Neuronal stem cell (in vitro differentiated cells): ENCODE results near the gene CD274.

ENCODE experiments used
- DNase-seq: peaks from one replicate; pipeline ENCODE4 v3.0.0-alpha.2; 2013; ENCODE audit warnings: low spot score
- H2AFZ ChIP-seq: one replicate; pipeline ENCODE4 v1.6.1; 2013; ENCODE audit warnings: mild to moderate bottlenecking, low read length, inconsistent platforms
- H2AK5ac ChIP-seq: 2 replicates; pipeline ENCODE4 v1.6.1; 2013; ENCODE audit warnings: low read depth, mild to moderate bottlenecking, inconsistent platforms, low read length, moderate library complexity, mixed read lengths
- H2BK120ac ChIP-seq: 2 replicates; pipeline ENCODE4 v1.6.1; 2013; ENCODE audit warnings: low read depth, mild to moderate bottlenecking, inconsistent platforms, low read length, moderate library complexity, mixed read lengths
- H2BK12ac ChIP-seq: one replicate; pipeline ENCODE4 v1.6.1; 2013; ENCODE audit warnings: low read length, inconsistent platforms
- H2BK15ac ChIP-seq: 2 replicates; pipeline ENCODE4 v1.6.1; 2013; ENCODE audit warnings: mild to moderate bottlenecking, low read length, inconsistent platforms, mixed read lengths
- H2BK5ac ChIP-seq: one replicate; pipeline ENCODE4 v1.6.1; 2013; ENCODE audit warnings: inconsistent platforms, mild to moderate bottlenecking, low read length, moderate library complexity
- H3K14ac ChIP-seq: one replicate; pipeline ENCODE4 v1.6.1; 2013; ENCODE audit warnings: low read length, inconsistent platforms
- H3K18ac ChIP-seq: 2 replicates; pipeline ENCODE4 v1.6.1; 2013; ENCODE audit warnings: low read length, inconsistent platforms
- H3K23ac ChIP-seq: 2 replicates; pipeline ENCODE4 v1.6.1; 2013; ENCODE audit warnings: low read depth, mild to moderate bottlenecking, mixed read lengths, low read length, inconsistent platforms; ENCODE audit not compliant: poor library complexity
- H3K27ac ChIP-seq: replicated peaks from 3 replicates; pipeline ENCODE4 v1.5.1; 2013; ENCODE audit warnings: low read length, inconsistent platforms
- H3K27me3 ChIP-seq, 3 experiments: 2 replicates each; pipeline ENCODE4 v1.6.1; 2013; ENCODE audit warnings: low read length in 3 of 3, mild to moderate bottlenecking in 2 of 3, inconsistent platforms in 1 of 3, low read depth in 1 of 3, mixed read lengths in 1 of 3, moderate library complexity in 1 of 3; ENCODE audit not compliant: control insufficient read depth in 3 of 3, insufficient read depth in 3 of 3
- H3K36me3 ChIP-seq, 2 donors: replicated peaks in 1 of 2; 2 replicates each; pipeline ENCODE4 v1.6.1; 2013; ENCODE audit warnings: low read length in 2 of 2; ENCODE audit not compliant: control insufficient read depth in 2 of 2, insufficient read depth in 2 of 2
- H3K4ac ChIP-seq: 2 replicates; pipeline ENCODE4 v1.6.1; 2013; ENCODE audit warnings: inconsistent platforms, mild to moderate bottlenecking, low read length, moderate library complexity
- H3K4me1 ChIP-seq, 2 donors: 1 replicate in 1 of 2; 2 replicates in 1 of 2; pipeline ENCODE4 v1.6.1; 2013; ENCODE audit warnings: low read length in 2 of 2, low read depth in 1 of 2; ENCODE audit not compliant: control insufficient read depth in 2 of 2, insufficient read depth in 1 of 2
- H3K4me2 ChIP-seq: one replicate; pipeline ENCODE4 v1.6.1; 2013; ENCODE audit warnings: mild to moderate bottlenecking, low read length, inconsistent platforms; ENCODE audit not compliant: insufficient read depth, poor library complexity, severe bottlenecking
- H3K4me3 ChIP-seq, 2 donors: 2 replicates each; pipeline ENCODE4 v1.5.1; 2013; ENCODE audit warnings: low read length in 2 of 2, mild to moderate bottlenecking in 2 of 2, inconsistent platforms in 1 of 2, moderate library complexity in 1 of 2
- H3K79me1 ChIP-seq: one replicate; pipeline ENCODE4 v1.6.1; 2013; ENCODE audit warnings: low read depth, mild to moderate bottlenecking, inconsistent platforms, low read length, moderate library complexity
- H3K9ac ChIP-seq: one replicate; pipeline ENCODE4 v1.6.1; 2013; ENCODE audit warnings: mild to moderate bottlenecking, low read depth, low read length, inconsistent platforms; ENCODE audit not compliant: poor library complexity
- H3K9me3 ChIP-seq, 2 donors: replicated peaks in 1 of 2; 2 replicates each; pipeline versions ENCODE3 to v1.6.1; 2013; ENCODE audit warnings: low read length in 2 of 2, mild to moderate bottlenecking in 2 of 2, inconsistent platforms in 1 of 2, low read depth in 1 of 2, mixed read lengths in 1 of 2, moderate library complexity in 1 of 2; ENCODE audit not compliant: control insufficient read depth in 2 of 2, insufficient read depth in 1 of 2
- H4K8ac ChIP-seq: one replicate; pipeline ENCODE4 v1.6.1; 2013; ENCODE audit warnings: low read depth, mild to moderate bottlenecking, inconsistent platforms, low read length, moderate library complexity
- H4K91ac ChIP-seq: one replicate; pipeline ENCODE4 v1.6.1; 2013; ENCODE audit warnings: low read length, low read depth, mild to moderate bottlenecking, inconsistent platforms; ENCODE audit not compliant: poor library complexity
- WGBS, 2 donors: extraction: QIAGEN DNeasy Blood & Tissue Kit; methylation state at CpG; one replicate each; pipeline ENCODE4 v1.1.7; 2013; ENCODE audit warnings: missing lambda C conversion rate in 2 of 2, mixed read lengths in 1 of 2; ENCODE audit not compliant: insufficient read length in 2 of 2, insufficient replicate concordance in 1 of 2; ENCODE audit errors: extremely low coverage in 2 of 2; 5-methylcytosine and 5-hydroxymethylcytosine counted together

CD274 gene

DNA sequence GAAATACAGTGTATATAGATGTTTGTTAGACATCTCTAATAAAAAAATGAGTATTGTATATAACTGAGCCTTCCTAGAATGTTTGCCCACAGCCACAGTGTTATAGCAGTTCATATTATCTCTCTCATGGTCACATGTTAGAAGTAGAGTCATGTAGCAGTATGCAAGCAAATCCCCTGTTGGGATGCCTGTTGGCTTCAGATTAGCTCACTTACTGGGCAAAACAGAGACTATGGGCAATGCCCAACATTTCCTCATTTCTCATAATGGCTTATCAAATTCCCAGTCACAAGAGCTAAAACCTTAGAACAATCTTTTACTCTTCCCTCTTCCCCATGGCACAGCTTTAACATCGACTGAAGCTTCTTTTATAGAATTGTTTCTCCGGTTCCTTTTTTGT is 33.0 kb downstream of the CD274 start:
- Histone ChIP-seq H4K8ac (no peak overlapping the region), H2BK12ac (no peak overlapping the region), H3K79me1 (no peaks in the 10 kb centered on the region), H3K36me3 (no peaks in the 10 kb centered on the region), H2BK15ac (no peak overlapping the region), H2BK120ac (no peak overlapping the region), H3K4me2 (no peak overlapping the region), H4K91ac (no peak overlapping the region), H3K4me3 (no peak overlapping the region), H3K23ac (no peak overlapping the region), H2AFZ (no peak overlapping the region), H3K18ac (no peak overlapping the region), H3K27ac (no peak overlapping the region), H2AK5ac (no peak overlapping the region), H3K9me3 (no peaks in the 10 kb centered on the region), H2BK5ac (no peak overlapping the region), H3K4me1 (no peaks in the 10 kb centered on the region), H3K4ac (no peak overlapping the region), H3K9ac (no peak overlapping the region), H3K27me3 (no peaks in the 10 kb centered on the region), H3K14ac (no peak overlapping the region)
- no CpG with 5 or more reads among the region's 2 CpGs for WGBS, 2 donors
- no peak for DNase-seq

- H3K4me3 ChIP-seq: no peak overlapping the region
Observed at GRCh38 chr9:5485378-5486085, 35.2 kb downstream of the CD274 start.

GRCh38 chr9:5486988-5487387 is 36.6 kb downstream of the CD274 start:
- Histone ChIP-seq H4K8ac (no peak overlapping the region), H3K18ac (no peak overlapping the region), H3K4me1 (peaks cover 0 to 3% of the 10 kb centered on the region in 2 donors), H3K9ac (no peak overlapping the region), H3K27ac (no peak overlapping the region), H2AK5ac (no peak overlapping the region), H3K9me3 (no peaks in the 10 kb centered on the region), H3K14ac (no peak overlapping the region), H3K4me3 (no peak overlapping the region), H3K4ac (no peak overlapping the region), H3K27me3 (no peaks in the 10 kb centered on the region), H2BK5ac (no peak overlapping the region), H2BK12ac (no peak overlapping the region), H3K36me3 (no peaks in the 10 kb centered on the region), H3K79me1 (no peaks in the 10 kb centered on the region), H2BK15ac (no peak overlapping the region), H3K4me2 (no peak overlapping the region), H2AFZ (no peak overlapping the region), H3K23ac (no peak overlapping the region), H4K91ac (no peak overlapping the region), H2BK120ac (no peak overlapping the region)
- no peak for DNase-seq
- WGBS, 2 donors: no CpG with 5 or more reads among the region's 5 CpGs

More at GRCh38 chr9:5485378-5486085, 35.2 kb downstream of the CD274 start:
- no peak overlapping the region for H4K91ac ChIP-seq
- no peak for DNase-seq
- no peak overlapping the region for H3K27ac ChIP-seq
- H3K9ac ChIP-seq: no peak overlapping the region
- H4K8ac ChIP-seq: no peak overlapping the region
- no peak overlapping the region for H3K4ac ChIP-seq
- H3K23ac ChIP-seq: no peak overlapping the region
- H3K9me3 ChIP-seq: no peaks in the 10 kb centered on the region
- no peak overlapping the region for H2AFZ ChIP-seq
- H3K18ac ChIP-seq: no peak overlapping the region
- H3K27me3 ChIP-seq: no peaks in the 10 kb centered on the region
- H2BK5ac ChIP-seq: no peak overlapping the region
- no peaks in the 10 kb centered on the region for H3K36me3 ChIP-seq
- H3K79me1 ChIP-seq: no peaks in the 10 kb centered on the region
- H2BK12ac ChIP-seq: no peak overlapping the region
- no peak overlapping the region for H2BK120ac ChIP-seq
- H3K4me1 ChIP-seq: no peaks in the 10 kb centered on the region
- WGBS, 2 donors: no CpG with 5 or more reads among the region's 5 CpGs
- no peak overlapping the region for H2BK15ac ChIP-seq
- no peak overlapping the region for H3K14ac ChIP-seq
- no peak overlapping the region for H2AK5ac ChIP-seq
- no peak overlapping the region for H3K4me2 ChIP-seq

GRCh38 chr9:5488221-5489008 is 38.1 kb downstream of the CD274 start:
- H2BK15ac ChIP-seq: no peak overlapping the region
- no peak overlapping the region for H3K4ac ChIP-seq
- no peak overlapping the region for H2BK12ac ChIP-seq
- H3K14ac ChIP-seq: no peak overlapping the region
- H3K4me2 ChIP-seq: no peak overlapping the region
- no peak overlapping the region for H3K9ac ChIP-seq
- no peaks in the 10 kb centered on the region for H3K9me3 ChIP-seq
- no CpG with 5 or more reads among the region's 9 CpGs for WGBS, 2 donors
- H3K79me1 ChIP-seq: no peaks in the 10 kb centered on the region
- H4K8ac ChIP-seq: no peak overlapping the region
- H2AFZ ChIP-seq: no peak overlapping the region
- H4K91ac ChIP-seq: no peak overlapping the region
- H3K27me3 ChIP-seq: no peaks in the 10 kb centered on the region
- no peak overlapping the region for H3K4me3 ChIP-seq
- no peak overlapping the region for H3K27ac ChIP-seq
- H3K36me3 ChIP-seq: no peaks in the 10 kb centered on the region
- H2BK120ac ChIP-seq: no peak overlapping the region
- H2AK5ac ChIP-seq: no peak overlapping the region
- no peak overlapping the region for H3K23ac ChIP-seq
- H2BK5ac ChIP-seq: no peak overlapping the region
- no peak overlapping the region for H3K18ac ChIP-seq
- peaks cover 0 to 3% of the 10 kb centered on the region in 2 donors for H3K4me1 ChIP-seq
- DNase-seq: no peak
